CD14-positive monocyte (primary cell): ENCODE results near the gene ITPR1. TPM values are rescaled to one million over a fixed set of nuclear protein-coding genes. Genes with fewer than 3 reads are reported as not detected.

ENCODE experiments used
- DNase-seq, 3 donors: peaks; one replicate each; pipeline ENCODE4 v3.0.0-alpha.2; 2011 to 2022
- H2AFZ ChIP-seq: 2 replicates; pipeline ENCODE4 v1.6.0; 2012; ENCODE audit warnings: mild to moderate bottlenecking, low read depth, low read length, inconsistent platforms; ENCODE audit not compliant: insufficient read depth, poor library complexity, severe bottlenecking
- H3K27ac ChIP-seq, 2 donors: 1 replicate in 1 of 2; 2 replicates in 1 of 2; pipeline ENCODE4 v1.5.1; 2012 to 2013; ENCODE audit warnings: low read length in 2 of 2, control low read depth in 1 of 2, inconsistent platforms in 1 of 2, low read depth in 1 of 2, mild to moderate bottlenecking in 1 of 2
- H3K27me3 ChIP-seq, 2 donors: one replicate each; pipeline versions ENCODE4 v1.6.0 to v1.6.1; 2011 to 2013; ENCODE audit warnings: low read length in 2 of 2; ENCODE audit not compliant: control insufficient read depth in 2 of 2, insufficient read depth in 2 of 2
- H3K36me3 ChIP-seq, 2 donors: replicated peaks in 1 of 2; 1 replicate in 1 of 2; 2 replicates in 1 of 2; pipeline versions ENCODE4 v1.5.1 to v1.6.1; 2012 to 2013; ENCODE audit warnings: low read length in 2 of 2, control low read depth in 1 of 2, inconsistent platforms in 1 of 2, mild to moderate bottlenecking in 1 of 2; ENCODE audit not compliant: insufficient read depth in 2 of 2, control insufficient read depth in 1 of 2
- H3K4me1 ChIP-seq, 2 donors: 1 replicate in 1 of 2; 2 replicates in 1 of 2; pipeline versions ENCODE4 v1.5.1 to v1.6.1; 2012 to 2013; ENCODE audit warnings: low read length in 2 of 2, control low read depth in 1 of 2, inconsistent platforms in 1 of 2, mild to moderate bottlenecking in 1 of 2, moderate library complexity in 1 of 2; ENCODE audit not compliant: insufficient read depth in 2 of 2, control insufficient read depth in 1 of 2
- H3K4me2 ChIP-seq: replicated peaks from 2 replicates; pipeline ENCODE3; 2012; ENCODE audit warnings: low read length, moderate library complexity, mild to moderate bottlenecking; ENCODE audit not compliant: poor library complexity, severe bottlenecking; ENCODE audit errors: extremely low read depth
- H3K4me3 ChIP-seq, 3 experiments: fragments of 200-600 bp in 1 of 3; sonication (generic) in 1 of 3; replicated peaks in 1 of 3; 1 replicate in 2 of 3; 2 replicates in 1 of 3; pipeline ENCODE4 v1.5.1; 2011 to 2013; ENCODE audit warnings: low read length in 3 of 3, mild to moderate bottlenecking in 3 of 3, control low read depth in 2 of 3, low read depth in 2 of 3, inconsistent platforms in 1 of 3, moderate library complexity in 1 of 3
- H3K79me2 ChIP-seq: 2 replicates; pipeline ENCODE4 v1.6.0; 2012; ENCODE audit warnings: mild to moderate bottlenecking, control low read depth, inconsistent platforms, low read length, moderate library complexity; ENCODE audit not compliant: insufficient read depth
- H3K9ac ChIP-seq: 2 replicates; pipeline ENCODE4 v1.6.0; 2017; ENCODE audit warnings: low read length, mild to moderate bottlenecking; ENCODE audit not compliant: insufficient read depth, poor library complexity, severe bottlenecking
- H3K9me3 ChIP-seq, 2 donors: replicated peaks in 1 of 2; 1 replicate in 1 of 2; 2 replicates in 1 of 2; pipeline versions ENCODE4 v1.5.1 to v1.6.1; 2012 to 2013; ENCODE audit warnings: low read length in 2 of 2, control low read depth in 1 of 2; ENCODE audit not compliant: control insufficient read depth in 1 of 2, insufficient read depth in 1 of 2
- H4K20me1 ChIP-seq: 2 replicates; pipeline ENCODE4 v1.6.0; 2012; ENCODE audit warnings: mild to moderate bottlenecking, low read length, control low read depth, moderate library complexity; ENCODE audit not compliant: insufficient read depth
- H3K27ac Mint-ChIP-seq, 7 donors: one replicate each; pipeline ENCODE4 v1.8.0; 2020; ENCODE audit warnings: mild to moderate bottlenecking in 7 of 7, mixed read lengths in 7 of 7, moderate library complexity in 6 of 7, inconsistent platforms in 2 of 7
- H3K27me3 Mint-ChIP-seq, 3 donors: one replicate each; pipeline ENCODE4 v1.8.0; 2021 to 2022; ENCODE audit warnings: low read depth in 3 of 3, mild to moderate bottlenecking in 3 of 3, mixed read lengths in 3 of 3, moderate library complexity in 3 of 3, inconsistent platforms in 1 of 3
- H3K36me3 Mint-ChIP-seq, 2 donors: one replicate each; pipeline ENCODE4 v1.8.0; 2020; ENCODE audit warnings: mixed read lengths in 2 of 2, inconsistent platforms in 1 of 2, mild to moderate bottlenecking in 1 of 2
- H3K4me1 Mint-ChIP-seq: one replicate; pipeline ENCODE4 v1.8.0; 2020; ENCODE audit warnings: mild to moderate bottlenecking, mixed read lengths
- H3K4me3 Mint-ChIP-seq, 2 donors: one replicate each; pipeline ENCODE4 v1.8.0; 2020; ENCODE audit warnings: mild to moderate bottlenecking in 2 of 2, mixed read lengths in 2 of 2, moderate library complexity in 1 of 2
- H3K9me3 Mint-ChIP-seq, 7 donors: one replicate each; pipeline ENCODE4 v1.8.0; 2020 to 2022; ENCODE audit warnings: mixed read lengths in 7 of 7, mild to moderate bottlenecking in 6 of 7, moderate library complexity in 6 of 7, inconsistent platforms in 2 of 7
- WGBS: methylation state at CpG from one replicate; pipeline ENCODE4 v1.1.5; 2013; ENCODE audit warnings: missing lambda C conversion rate; ENCODE audit not compliant: insufficient coverage; 5-methylcytosine and 5-hydroxymethylcytosine counted together
- intact Hi-C, 2 donors: fragments of 100-400 bp; cut with micrococcal nuclease; formaldehyde crosslinking; loops; one replicate each; pipeline versions ENCODE4 v1.15.0 to v1.15.1; 2023
- polyA plus RNA-seq, 3 donors: library from polyadenylated mRNA; depleted of rRNA in 1 of 3; unstranded in 2 of 3; stranded (reverse) in 1 of 3; fragments of 300-500 nt in 2 of 3; fragments of >200 nt in 1 of 3; fragmentation: Illumina TruSeq in 2 of 3; gene quantifications; 1 replicate in 2 of 3; 2 replicates in 1 of 3; pipeline ENCODE4 v1.2.3, GENCODE V29; 2012 to 2021
- TF ChIP-seq, protein P1 (sequence below): fragments of 200-600 bp; IDR thresholded peaks from one replicate; pipeline ENCODE4 v1.8.0; 2022; ENCODE audit warnings: antibody characterized with exemption, mild to moderate bottlenecking

Gene ITPR1
- polyA plus RNA-seq, 3 donors = 3.2 to 21.1 (median 7.1) TPM

DNA sequence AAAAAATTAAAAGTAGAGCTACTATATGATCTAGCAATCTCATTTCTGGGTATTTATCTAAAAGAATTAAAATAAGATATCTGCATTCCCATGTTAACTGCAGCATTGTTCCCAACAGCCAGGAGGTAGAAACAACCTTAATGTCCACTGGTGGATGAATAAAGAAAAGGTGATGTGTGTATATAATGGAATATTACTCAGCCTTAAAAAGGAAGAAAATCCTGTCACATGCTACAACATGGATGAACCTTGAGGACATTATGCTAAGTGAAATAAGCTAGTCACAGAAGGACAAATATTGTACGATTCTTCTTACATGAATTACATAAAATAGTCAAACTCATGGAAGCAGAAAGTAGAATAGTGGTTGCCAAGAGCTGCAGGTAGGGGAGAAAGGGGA, 366.6 kb downstream of the ITPR1 start:
- no CpG with 5 or more reads among the region's 1 CpG for WGBS
- H3K36me3 ChIP-seq = no peaks in the 10 kb centered on the region
- H3K27ac ChIP-seq = no peak overlapping the region
- H3K4me3 ChIP-seq = no peak overlapping the region
- no peak overlapping the region for H3K4me2 ChIP-seq
- Mint-ChIP-seq H3K4me1 (peaks cover 27% of the 10 kb centered on the region), H3K36me3 (peaks cover 3 to 7% of the 10 kb centered on the region in 2 donors), H3K9me3 (peaks cover 2 to 22% (median 18%) of the 10 kb centered on the region in 7 donors), H3K27me3 (peaks cover 0 to 3% (median 0%) of the 10 kb centered on the region in 3 donors), H3K4me3 (no peak overlapping the region), H3K27ac (no peak overlapping the region)
- H3K79me2 ChIP-seq = no peaks in the 10 kb centered on the region
- DNase-seq = no peak
- peaks cover 8 to 13% of the 10 kb centered on the region in 2 donors for H3K9me3 ChIP-seq
- TF ChIP-seq, protein P1, sequence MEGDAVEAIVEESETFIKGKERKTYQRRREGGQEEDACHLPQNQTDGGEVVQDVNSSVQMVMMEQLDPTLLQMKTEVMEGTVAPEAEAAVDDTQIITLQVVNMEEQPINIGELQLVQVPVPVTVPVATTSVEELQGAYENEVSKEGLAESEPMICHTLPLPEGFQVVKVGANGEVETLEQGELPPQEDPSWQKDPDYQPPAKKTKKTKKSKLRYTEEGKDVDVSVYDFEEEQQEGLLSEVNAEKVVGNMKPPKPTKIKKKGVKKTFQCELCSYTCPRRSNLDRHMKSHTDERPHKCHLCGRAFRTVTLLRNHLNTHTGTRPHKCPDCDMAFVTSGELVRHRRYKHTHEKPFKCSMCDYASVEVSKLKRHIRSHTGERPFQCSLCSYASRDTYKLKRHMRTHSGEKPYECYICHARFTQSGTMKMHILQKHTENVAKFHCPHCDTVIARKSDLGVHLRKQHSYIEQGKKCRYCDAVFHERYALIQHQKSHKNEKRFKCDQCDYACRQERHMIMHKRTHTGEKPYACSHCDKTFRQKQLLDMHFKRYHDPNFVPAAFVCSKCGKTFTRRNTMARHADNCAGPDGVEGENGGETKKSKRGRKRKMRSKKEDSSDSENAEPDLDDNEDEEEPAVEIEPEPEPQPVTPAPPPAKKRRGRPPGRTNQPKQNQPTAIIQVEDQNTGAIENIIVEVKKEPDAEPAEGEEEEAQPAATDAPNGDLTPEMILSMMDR = no peak
- peaks cover 7 to 26% of the 10 kb centered on the region in 2 donors for H3K4me1 ChIP-seq
- intact Hi-C loops = no loop called here
- no peaks in the 10 kb centered on the region for H4K20me1 ChIP-seq
- H3K9ac ChIP-seq = no peak overlapping the region
- no peaks in the 10 kb centered on the region for H3K27me3 ChIP-seq
- no peak overlapping the region for H2AFZ ChIP-seq

DNA sequence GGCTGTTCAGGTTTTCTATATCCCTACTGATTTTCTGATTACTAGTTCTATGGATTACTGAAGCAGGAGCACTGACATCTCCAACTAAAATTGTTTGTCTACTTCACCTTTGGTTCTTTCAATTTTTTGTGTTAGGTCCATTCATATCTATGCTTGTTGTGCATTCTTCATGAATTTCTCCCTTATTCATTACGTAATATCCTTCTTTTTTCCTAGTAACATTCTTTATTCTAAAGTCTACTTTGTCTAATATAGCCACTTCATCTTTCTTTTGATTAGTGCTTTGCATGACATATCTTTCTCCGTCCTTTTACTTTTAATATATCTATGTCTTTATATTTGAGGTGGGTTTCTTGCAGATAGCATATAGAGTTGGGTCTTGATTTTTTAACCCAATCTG, 369.8 kb downstream of the ITPR1 start:
- TF ChIP-seq, protein P1 = no peak
- intact Hi-C loops = no loop called here
- Histone ChIP-seq H3K4me3 (no peak overlapping the region), H3K9ac (no peak overlapping the region), H3K9me3 (peaks cover 8 to 10% of the 10 kb centered on the region in 2 donors), H3K36me3 (no peaks in the 10 kb centered on the region), H3K79me2 (no peaks in the 10 kb centered on the region), H4K20me1 (no peaks in the 10 kb centered on the region), H2AFZ (no peak overlapping the region), H3K4me1 (peaks cover 8 to 17% of the 10 kb centered on the region in 2 donors), H3K27ac (no peak overlapping the region), H3K27me3 (no peaks in the 10 kb centered on the region), H3K4me2 (no peak overlapping the region)
- Mint-ChIP-seq H3K4me3 (no peak overlapping the region), H3K27ac (no peak overlapping the region), H3K36me3 (peaks cover 0 to 3% of the 10 kb centered on the region in 2 donors), H3K9me3 (peaks cover 0 to 17% (median 14%) of the 10 kb centered on the region in 7 donors), H3K4me1 (peaks cover 24% of the 10 kb centered on the region), H3K27me3 (peaks cover 0 to 2% (median 0%) of the 10 kb centered on the region in 3 donors)
- DNase-seq = no peak
- WGBS = no CpG with 5 or more reads among the region's 2 CpGs
